ENCODE data around the gene FGF7.
A peak's percentile ranks its signal among the peaks of the same experiment; 100 is the strongest.
"Not testable (repeated sequence)": the region's sequence is repeated elsewhere in the genome, so short reads cannot be mapped to it uniquely, and the experiment has no call there.

The FGF7 gene, protein sequence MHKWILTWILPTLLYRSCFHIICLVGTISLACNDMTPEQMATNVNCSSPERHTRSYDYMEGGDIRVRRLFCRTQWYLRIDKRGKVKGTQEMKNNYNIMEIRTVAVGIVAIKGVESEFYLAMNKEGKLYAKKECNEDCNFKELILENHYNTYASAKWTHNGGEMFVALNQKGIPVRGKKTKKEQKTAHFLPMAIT

DNA sequence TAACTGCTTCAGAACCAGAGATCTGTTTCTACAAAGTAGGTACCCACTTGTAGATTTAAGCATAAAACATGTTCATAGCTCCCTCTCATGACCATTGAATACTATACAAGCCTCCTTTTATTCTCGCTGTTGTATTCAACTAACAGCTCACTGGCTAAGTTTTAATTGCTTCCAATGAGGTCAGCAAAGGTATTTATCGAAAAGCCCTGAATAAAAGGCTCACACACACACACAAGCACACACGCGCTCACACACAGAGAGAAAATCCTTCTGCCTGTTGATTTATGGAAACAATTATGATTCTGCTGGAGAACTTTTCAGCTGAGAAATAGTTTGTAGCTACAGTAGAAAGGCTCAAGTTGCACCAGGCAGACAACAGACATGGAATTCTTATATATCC, at the start of gene FGF7:
FGF7 (plus strand) TSS at position 222 of the 400 bp plus-strand sequence. CDS start 1,056 bp downstream, outside the sequence.
- no peak for FAIRE-seq
- no peak for DNase-seq (ENCODE audit: low spot score)

DNA sequence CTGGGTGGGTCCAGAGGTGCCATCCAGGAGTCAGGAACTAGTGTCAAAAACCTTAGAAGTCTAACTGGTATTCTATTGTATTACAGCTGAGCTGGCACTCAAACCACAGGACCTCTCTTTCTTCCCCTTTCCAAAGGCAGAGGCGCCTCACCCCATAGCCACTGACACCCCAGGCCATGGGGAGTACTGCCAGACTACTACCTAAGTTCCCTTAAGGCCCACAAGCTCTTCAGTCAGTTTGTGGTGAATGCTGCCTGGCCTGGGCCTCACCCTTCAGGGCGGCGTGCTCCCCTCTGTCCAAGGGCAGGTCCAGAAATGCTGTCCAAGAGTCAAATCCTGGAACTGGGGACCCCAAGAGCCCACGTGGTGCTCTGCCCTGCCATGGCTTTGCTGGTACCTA, 43.0 kb upstream of the FGF7 start:
- FAIRE-seq (no peak), DNase-seq (ENCODE audit: low spot score) (no peak)

DNA sequence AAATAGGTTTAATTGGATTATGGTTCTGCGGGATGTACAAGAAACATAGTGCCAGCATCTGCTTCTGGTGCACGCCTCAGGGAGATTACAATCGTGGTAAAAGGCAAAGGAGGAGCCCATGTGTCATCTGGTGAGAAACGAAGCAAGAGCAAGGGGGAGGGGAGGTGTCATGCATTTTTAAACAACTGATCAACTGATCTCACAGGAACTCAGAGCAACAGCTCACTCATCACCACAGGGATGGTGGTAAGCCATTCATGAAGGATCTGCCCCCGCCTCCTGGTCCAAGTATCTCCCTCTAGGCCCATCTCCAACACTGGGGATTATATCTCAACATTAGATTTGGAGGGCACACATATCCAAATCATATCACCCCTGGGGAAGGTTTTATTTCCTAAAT, 42.1 kb upstream of the FGF7 start:
- no peak for FAIRE-seq
- DNase-seq (ENCODE audit: low spot score), result no peak

DNA sequence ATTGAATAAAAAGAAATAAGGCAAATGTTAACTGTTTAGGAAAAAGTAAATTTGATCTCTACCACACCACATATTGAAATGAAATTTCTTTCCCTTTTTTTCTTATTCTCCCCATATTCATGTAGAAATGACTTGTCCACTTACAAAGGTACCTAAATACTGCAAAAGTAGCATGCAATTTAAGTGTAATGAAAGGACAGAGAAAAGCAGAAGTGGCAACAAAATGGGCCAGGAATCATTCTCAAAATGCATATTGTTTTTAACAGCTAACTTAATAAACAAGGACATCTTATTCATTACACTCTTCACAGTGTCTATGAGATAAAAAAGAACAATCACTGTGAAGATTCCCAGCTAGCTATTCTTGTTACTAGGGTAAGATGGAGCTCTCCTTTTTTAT, 40.6 kb upstream of the FGF7 start:
- no peak for DNase-seq (ENCODE audit: low spot score)
- FAIRE-seq, result no peak

DNA sequence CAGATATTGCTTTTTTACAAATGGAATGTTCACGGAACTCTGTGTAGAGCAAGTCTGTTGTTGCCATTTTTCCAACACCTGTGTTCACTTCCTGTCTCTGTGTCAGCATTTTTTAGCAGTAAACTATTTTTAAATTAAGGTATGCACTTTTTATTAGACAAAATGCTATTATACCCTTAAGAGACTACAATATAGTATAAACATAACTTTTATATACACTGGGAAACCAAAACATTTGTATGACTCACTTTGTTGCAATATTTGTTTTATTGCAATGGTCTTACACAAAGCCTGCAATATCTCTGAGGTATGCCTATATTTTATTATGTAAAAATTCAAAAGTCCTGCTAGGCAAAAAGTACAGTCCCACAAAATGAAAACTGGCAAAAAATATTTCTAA, 39.8 kb upstream of the FGF7 start:
- no peak for DNase-seq (ENCODE audit: low spot score)
- no peak for FAIRE-seq

DNA sequence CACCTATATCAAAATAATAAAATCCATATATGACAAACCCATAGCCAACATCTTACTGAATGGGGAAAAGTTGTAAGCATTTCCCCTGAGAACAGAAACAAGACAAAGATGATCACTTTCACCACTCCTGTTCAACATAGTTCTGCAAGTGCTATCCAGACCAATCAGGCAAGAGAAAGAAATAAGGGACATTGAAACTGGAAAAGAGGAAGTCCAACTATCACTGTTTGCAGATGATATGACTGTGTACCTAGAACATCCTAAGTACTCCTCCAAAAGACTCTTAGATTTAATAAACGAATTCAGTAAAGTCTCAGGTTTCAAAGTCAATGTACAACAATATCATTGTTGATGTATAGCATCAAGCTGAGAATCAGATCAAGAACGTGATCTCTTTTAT, 35.6 kb upstream of the FGF7 start:
- FAIRE-seq (no peak), DNase-seq (ENCODE audit: low spot score) (no peak)

DNA sequence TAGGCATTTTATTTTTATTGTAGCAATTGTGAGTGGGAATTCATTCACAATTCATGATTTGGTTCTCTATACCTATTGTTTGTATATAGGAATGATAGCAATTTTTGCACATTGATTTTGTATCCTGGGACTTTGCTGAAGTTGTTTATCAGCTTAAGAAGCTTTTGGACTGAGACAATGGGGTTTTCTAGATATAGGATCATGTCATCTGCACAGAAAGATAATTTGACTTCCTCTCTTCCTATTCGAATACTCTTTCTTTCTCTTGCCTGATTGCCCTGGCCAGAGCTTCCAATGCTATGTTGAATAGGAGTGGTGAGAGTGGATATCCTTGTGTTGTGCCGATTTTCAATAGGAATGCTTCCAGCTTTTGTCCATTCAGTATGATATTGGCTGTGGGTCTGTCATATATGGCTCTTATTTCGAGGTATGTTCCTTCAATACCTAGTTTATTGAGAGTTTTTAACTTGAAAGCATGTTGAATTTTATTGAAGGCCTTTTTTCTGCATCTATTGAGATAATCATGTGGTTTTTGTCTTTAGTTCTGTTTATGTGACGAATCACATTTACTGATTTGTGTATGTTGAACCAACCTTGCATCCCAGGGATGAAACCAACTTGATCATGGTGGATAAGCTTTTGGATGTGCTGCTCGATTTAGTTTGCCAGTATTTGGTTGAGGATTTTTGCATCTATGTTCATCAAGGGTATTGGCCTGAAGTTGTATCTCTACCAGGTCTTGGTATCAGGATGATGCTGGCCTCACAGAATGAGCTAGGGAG, 20.3 kb upstream of the FGF7 start:
- DNase-seq (ENCODE audit: low spot score); FAIRE-seq: not testable (repeated sequence)

DNA sequence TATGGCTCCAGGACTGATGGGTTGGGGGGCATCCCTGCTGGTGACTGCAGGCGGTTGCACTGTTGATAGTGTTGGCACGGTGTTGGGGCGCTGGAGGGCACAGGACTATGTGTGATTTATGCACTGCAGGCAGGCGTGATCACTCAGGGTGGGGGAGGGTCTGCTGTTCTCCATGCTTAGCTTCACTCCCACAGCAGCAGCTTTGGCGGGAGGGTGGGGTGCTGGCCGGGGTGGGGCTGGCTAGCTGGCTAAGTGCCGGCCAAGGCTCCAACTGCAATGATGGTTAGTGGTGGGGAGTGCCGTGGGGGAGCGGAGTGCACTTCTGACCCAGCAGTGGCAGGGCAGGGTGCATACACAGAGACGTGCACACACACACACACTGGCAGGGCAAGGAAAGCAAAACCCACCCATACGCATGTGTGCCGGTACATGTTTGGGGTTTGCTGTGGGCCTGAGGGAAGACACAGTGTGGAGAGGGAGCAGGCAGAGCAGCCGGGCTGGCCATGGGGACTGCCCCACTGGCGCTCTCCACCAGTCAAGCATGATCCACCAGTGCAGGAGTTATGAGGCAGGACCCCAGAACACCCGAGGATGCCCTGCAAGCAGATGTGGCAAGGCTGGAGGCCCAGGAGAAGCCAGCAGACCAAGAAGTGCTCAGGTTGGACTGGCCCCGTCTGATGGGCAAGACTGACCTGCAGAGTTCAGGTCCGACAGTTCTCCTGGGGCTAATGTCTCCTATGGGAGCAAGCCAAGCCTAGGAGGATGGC, 16.5 kb upstream of the FGF7 start:
- DNase-seq (ENCODE audit: low spot score) (no peak), FAIRE-seq (no peak)

DNA sequence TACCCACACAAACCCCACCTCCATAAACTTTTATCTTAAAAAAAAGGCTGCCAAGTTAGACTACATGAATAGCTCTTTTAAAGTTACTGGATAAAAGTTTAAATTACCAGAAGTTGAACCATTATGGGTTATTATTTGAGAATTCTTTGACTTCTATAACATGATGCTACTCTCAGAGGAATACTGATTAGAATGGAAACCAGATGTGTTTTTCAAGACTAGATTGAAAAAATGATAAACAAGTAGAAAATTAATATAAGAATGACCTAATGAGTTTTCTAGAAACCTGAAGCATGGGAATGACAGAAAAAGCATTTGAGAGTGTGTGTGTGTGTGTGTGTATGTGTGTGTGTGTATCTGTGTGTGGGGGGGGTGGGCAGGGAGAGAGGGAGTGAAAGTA, 12.4 kb upstream of the FGF7 start:
- FAIRE-seq (no peak), DNase-seq (ENCODE audit: low spot score) (no peak)

DNA sequence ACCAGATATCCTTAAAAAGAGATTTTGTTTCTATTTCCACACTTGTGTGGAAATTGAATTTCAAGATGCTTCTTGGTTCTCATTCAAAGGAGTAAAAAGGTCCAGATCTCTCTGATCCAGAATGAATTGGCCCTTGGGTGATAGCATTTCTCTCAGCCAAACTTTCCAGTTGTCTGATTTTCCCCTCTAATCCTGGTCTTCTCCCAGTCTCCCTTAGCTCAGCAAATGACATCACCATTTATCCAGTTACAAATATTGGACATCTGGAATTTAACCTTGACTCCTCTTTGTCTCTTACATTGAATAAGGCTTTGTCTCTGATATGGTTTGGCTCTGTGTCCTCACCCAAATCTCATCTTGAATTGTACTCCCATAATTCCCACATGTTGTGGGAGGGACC, 10.2 kb upstream of the FGF7 start:
- no peak for FAIRE-seq
- DNase-seq (ENCODE audit: low spot score), result no peak

DNA sequence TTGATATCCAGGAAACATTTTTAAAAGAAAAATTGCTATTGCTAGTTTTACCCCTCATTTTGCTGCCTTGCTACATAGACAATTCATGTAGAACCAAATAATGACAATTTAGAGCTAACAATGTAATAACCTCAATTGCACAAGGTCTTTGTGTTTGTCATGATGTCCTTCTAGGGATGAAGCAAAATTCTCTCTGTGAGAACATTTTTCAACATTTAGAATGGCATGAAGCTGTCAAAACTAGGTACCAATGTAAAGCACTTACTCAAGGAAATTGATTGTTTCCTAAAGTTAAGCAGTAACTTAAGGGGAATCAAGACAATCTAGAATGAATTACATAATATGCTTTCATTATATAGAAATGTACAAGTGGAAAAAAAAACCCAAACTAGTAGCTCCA, 7.9 kb upstream of the FGF7 start:
- no peak for FAIRE-seq
- DNase-seq (ENCODE audit: low spot score), result no peak

DNA sequence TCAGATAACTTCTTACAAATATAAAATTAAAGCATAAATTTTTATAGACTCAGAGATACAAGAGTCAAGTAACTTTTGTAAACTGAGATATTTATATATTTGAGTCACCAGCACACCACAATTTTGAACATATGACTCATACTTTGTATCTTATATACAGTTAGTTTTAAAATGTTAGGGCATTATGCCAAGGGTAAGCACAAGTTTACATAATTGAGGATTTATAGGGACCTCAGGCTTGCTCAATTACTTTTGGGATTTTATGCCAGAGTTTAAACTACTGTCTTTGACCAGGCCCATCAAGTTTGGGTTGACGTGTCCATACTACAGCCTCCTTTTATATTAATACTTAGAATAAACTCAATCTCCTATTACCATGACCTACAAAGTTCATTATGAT, 7.4 kb upstream of the FGF7 start:
- DNase-seq (ENCODE audit: low spot score), result peak; percentile 12
- no peak for FAIRE-seq

DNA sequence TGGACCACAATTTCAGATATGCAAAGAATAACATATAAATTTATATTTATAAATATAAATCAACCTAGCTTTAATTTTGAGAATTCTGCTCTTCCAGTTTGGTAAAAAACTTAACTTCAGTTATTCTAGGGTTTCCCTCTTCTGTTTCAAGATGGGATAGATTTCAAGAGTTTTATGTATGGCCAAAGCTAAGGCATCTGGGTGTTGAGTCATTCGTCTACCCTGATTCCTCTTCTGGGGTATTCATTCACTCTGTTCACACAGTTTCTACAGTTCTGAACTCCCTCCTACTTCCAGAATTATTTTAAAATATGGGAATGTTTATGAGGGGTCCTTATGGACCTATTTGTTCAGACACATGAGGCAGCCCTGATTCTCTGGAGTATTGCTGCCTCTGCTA, 4.2 kb upstream of the FGF7 start:
- DNase-seq (ENCODE audit: low spot score) (no peak), FAIRE-seq (no peak)

DNA sequence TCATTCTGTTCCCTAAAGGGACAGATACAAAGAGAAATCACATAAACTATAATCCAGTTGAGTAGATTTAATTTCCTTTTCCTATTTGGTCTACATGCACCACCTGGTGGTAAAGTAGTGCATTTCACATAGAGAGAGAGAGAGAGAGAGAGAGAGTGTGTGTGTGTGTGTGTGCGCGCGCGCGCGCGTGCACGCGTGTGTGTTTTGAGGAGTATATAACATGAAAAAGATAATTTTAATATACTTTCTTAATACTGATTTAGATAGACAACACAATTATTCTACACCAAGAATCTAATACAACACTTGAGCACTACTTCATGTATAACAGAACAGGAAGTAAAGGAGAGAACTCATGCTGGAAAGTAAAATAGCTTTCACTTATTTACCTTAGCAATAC, 1.1 kb upstream of the FGF7 start:
- DNase-seq (ENCODE audit: low spot score) (peak; percentile 16), FAIRE-seq (peak; percentile 4)

DNA sequence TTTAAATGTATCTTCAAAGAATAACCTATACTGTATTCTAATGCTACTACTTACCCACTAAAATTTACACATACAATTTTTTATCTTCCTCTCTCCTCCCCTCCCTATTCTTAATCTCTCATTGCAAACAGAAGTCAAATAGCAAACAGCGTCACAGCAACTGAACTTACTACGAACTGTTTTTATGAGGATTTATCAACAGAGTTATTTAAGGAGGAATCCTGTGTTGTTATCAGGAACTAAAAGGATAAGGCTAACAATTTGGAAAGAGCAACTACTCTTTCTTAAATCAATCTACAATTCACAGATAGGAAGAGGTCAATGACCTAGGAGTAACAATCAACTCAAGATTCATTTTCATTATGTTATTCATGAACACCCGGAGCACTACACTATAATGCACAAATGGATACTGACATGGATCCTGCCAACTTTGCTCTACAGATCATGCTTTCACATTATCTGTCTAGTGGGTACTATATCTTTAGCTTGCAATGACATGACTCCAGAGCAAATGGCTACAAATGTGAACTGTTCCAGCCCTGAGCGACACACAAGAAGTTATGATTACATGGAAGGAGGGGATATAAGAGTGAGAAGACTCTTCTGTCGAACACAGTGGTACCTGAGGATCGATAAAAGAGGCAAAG, 984 bp downstream of the FGF7 start:
- DNase-seq (ENCODE audit: low spot score), result no peak
- no peak for FAIRE-seq

DNA sequence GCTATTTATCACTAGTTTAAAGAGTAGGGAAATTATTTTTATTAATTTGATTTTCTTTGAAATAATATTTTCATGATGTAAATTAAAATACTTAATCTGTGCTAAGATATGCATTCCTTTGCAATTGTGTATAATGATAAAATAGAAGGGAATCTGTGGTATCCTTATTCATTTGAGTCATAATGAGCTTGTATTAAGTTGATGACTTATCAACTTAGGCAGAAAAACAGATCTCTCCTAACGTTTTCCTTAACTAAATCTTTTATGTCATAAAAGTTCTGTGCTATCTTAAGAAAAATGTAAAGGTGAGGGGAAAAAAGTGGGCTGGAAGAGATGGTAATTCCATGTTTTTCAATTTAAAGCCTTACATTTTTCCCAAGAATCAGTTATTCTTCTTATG, 1.9 kb downstream of the FGF7 start:
- FAIRE-seq (no peak), DNase-seq (ENCODE audit: low spot score) (no peak)

DNA sequence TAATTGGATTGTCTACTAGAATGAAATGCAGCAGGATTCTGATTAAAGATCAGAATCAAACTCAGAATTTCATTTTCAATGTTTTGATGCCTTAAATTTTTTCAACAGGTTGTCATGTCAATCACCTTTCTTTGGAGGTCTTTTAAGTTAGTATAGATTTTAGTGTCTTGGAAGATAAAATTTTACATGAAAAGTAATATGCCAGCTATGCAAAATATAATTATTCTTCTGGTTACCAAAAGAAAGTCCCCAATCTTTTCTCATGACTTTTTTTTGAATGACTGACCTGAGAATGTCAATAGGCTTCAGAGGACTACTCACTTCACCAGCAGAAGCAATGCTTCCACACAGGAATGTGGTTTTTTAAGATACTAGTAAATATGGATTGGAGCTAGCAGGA, 4.3 kb downstream of the FGF7 start:
- FAIRE-seq (no peak), DNase-seq (ENCODE audit: low spot score) (no peak)

DNA sequence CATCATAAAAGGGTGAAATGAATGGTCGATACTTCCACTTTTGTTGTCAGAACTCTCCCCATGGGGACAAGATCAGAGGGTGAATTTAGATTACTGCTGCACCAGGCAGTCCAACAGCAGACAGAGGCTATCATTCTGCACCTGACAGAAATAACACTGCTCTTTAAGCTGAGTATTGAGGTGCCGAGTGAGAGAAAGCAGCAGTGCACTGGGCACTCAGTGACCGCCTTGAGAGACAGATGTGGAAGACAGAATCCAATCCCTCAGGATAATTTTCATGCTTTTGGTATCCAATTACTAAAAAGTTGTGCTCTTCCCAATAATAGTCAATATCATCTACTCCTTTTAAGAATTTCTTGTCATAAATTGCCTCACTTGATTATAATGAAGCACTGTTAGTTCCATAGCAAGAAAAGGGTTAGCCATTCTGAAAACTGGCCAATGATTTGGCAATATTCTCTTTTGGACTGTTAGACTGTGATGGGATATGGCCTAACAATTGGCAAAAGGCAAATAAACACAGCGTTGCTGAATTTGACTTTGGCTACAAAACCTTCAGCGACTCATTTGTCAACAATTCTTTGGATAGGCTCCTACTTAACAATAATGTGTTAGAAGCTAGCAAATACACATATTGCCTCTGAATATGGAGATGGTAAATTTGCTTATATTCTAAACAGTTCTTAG, 5.5 kb downstream of the FGF7 start:
- no peak for FAIRE-seq
- DNase-seq (ENCODE audit: low spot score), result no peak

DNA sequence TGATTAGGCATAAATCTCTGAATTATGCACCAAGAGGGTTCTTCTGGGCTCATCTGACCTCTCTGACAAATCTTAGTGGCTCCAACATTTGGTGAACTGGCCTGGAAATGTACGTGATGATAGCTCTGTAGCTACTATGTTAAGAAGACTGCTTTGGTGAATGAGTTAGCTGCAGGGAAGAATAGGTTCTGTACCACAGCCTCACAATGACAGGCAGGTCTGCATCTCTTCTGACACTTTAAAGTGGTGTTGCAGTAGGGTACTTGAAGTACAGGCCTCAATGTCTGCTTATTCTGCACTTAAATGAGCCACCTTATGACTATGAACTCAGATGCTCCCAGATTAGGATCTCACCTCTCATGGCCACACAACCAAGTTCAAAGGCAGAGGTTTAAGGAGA, 7.0 kb downstream of the FGF7 start:
- DNase-seq (ENCODE audit: low spot score) (no peak), FAIRE-seq (no peak)

DNA sequence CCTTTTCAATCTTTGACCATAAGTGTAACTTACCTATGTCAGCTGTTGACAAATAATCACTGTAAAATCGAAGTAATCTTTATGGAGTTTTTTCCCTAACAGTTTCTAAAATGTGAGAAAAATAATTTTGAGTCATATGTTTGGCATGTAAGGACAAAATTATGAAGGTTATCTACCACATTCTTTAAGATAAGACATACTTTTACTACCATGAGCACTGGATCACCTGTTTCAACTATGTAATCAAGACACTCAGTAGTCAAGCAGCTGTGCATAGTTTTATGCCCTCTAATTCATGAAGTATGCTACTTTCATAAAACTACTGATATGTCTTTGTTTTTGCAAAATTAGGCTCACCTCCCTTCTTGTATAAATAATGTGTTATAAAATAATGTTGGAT, 12.1 kb downstream of the FGF7 start:
- FAIRE-seq (no peak), DNase-seq (ENCODE audit: low spot score) (no peak)

DNA sequence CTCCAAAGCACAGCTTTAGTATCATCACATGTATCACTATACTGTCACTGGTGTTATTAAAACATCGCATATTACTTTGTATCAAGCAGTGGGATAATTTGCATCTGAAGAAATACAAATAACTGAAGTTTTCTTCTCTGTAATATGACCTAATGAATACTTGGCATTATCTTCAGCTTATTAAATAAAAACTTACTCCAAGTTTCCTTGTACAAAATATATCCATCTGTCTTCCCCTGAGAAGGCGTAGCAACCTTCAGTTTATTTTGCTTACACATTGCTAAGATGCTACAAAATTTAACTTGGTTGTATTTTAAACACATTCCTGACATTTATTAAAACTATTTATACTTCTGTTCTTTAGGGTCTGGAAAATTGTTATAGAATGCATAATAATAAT, 13.7 kb downstream of the FGF7 start:
- FAIRE-seq (no peak), DNase-seq (ENCODE audit: low spot score) (no peak)
